Vagina (tissue), 2 donors: ENCODE data around the gene LIG1.
"Not testable (repeated sequence)": the region's sequence is repeated elsewhere in the genome, so short reads cannot be mapped to it uniquely, and the experiment has no call there.

Experiments
- POLR2A ChIP-seq, 2 donors: fragments of 450-650 bp; IDR thresholded peaks; one replicate each; pipeline ENCODE4 v1.6.1; 2017; ENCODE audit warnings: antibody characterized with exemption in 2 of 2, mild to moderate bottlenecking in 2 of 2, moderate library complexity in 2 of 2
- TF ChIP-seq, protein P1 (sequence below), 3 experiments: fragments of 450-650 bp in 2 of 3; fragments of 200-600 bp in 1 of 3; sonication (generic) in 1 of 3; IDR thresholded peaks; one replicate each; pipeline ENCODE4 v1.5.1; 2017 to 2019; ENCODE audit warnings: antibody characterized with exemption in 3 of 3, mild to moderate bottlenecking in 2 of 3, moderate library complexity in 2 of 3

DNA sequence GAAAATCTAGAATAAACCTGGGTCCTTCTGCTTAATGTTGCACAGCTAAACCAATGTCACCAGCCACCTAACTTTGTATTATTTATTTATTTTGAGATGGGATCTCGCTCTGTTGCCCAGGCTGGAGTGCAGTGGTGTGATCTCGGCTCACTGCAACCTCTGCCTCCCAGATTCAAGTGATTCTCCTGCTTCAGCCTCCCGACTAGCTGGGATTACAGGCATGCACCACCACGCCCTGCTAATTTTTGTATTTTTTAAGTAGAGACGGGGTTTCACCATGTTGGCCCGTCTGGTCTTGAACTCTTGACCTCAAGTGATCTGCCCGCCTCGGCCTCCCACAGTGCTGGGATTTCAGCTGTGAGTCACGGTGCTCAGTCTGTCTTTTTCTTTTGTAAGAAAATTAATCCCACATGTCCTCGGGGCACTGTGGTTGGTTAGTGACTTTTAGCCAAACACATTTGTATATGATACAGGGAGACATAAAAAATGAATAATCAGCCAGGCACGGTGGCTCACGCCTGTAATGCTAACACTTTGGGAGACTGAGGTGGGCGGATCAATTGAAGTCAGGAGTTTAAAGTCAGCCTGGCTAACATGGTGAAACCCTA is 78.9 kb downstream of the LIG1 start:
- not testable (repeated sequence) for TF ChIP-seq POLR2A (IDR thresholded peaks at IDR 0.05)
- TF ChIP-seq, protein P1, sequence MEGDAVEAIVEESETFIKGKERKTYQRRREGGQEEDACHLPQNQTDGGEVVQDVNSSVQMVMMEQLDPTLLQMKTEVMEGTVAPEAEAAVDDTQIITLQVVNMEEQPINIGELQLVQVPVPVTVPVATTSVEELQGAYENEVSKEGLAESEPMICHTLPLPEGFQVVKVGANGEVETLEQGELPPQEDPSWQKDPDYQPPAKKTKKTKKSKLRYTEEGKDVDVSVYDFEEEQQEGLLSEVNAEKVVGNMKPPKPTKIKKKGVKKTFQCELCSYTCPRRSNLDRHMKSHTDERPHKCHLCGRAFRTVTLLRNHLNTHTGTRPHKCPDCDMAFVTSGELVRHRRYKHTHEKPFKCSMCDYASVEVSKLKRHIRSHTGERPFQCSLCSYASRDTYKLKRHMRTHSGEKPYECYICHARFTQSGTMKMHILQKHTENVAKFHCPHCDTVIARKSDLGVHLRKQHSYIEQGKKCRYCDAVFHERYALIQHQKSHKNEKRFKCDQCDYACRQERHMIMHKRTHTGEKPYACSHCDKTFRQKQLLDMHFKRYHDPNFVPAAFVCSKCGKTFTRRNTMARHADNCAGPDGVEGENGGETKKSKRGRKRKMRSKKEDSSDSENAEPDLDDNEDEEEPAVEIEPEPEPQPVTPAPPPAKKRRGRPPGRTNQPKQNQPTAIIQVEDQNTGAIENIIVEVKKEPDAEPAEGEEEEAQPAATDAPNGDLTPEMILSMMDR (IDR thresholded peaks at IDR 0.05) = not testable (repeated sequence)
